GM12892 (cell line): ENCODE data around the gene SEC22C.
A peak's percentile ranks its signal among the peaks of the same experiment; 100 is the strongest.
"Not testable (repeated sequence)": the region's sequence is repeated elsewhere in the genome, so short reads cannot be mapped to it uniquely, and the experiment has no call there.

Experiments used
- DNase-seq: peaks from one replicate; pipeline ENCODE4 v3.0.0; 2011; ENCODE audit not compliant: insufficient read length
- FAIRE-seq: peaks from 2 replicates; lab custom pipeline; 2011; peaks lifted over from hg19 to GRCh38; lab: Jason Lieb, UNC
- POLR2A ChIP-seq: IDR thresholded peaks from 2 replicates; pipeline ENCODE4 v1.6.1; 2011; ENCODE audit warnings: low read depth, low read length, control low read depth
- POLR2AphosphoS5 ChIP-seq: IDR thresholded peaks from 2 replicates; pipeline ENCODE4 v1.6.1; 2011; ENCODE audit warnings: low read depth, low read length, control low read depth
- TAF1 ChIP-seq: IDR thresholded peaks from 2 replicates; pipeline ENCODE4 v1.6.1; 2011; ENCODE audit warnings: low read depth, mild to moderate bottlenecking, control low read depth, low read length, borderline replicate concordance

The SEC22C gene

DNA sequence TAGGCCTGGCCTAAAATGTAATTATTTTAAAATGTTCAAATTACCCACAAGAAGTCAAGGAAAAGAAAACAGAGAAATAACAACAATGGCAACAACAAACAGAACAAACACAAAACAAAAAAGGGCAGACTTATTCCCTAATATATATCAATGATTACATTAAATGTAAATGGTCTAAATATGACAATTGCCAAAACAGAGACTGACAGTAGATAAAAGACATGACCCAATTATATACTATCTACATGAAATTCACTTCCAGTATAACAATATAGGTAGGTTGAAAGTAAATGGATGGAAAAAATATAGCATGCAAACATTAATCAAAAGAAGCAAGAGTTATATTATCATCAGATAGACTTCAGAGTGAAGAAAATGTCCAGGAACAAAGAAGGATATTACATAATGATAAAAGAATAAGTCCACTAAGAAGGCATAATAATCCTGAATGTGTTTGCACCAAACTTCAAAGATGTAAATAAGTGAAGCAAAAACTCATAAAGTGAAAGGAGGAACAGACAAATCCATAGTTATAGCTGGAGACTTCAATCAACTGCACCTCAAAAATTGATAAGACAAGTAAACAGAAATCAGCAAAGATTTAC, 6.5 kb downstream of the SEC22C start:
- TF ChIP-seq POLR2A: no peak
- TF ChIP-seq TAF1: no peak
- TF ChIP-seq POLR2AphosphoS5: no peak
- no peak for DNase-seq
- no peak for FAIRE-seq

DNA sequence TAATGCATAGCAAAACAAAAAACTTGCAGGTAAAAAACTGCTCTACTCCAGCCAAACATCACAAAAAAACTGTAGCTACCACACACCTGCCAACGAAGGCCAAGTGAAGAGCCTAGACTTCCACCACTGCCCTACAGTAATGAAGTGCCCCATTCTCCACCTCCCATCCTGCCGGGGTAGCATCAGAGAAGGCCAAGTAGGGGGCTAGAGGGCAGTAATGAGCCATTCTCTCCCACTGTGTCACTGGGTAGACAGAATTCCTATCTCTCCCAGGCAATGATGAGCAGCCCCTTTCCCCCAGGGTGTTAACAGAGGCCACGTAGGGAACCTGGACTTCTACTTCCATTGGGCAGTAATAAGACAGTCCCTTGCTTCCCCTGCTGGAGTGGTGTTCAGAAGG, 9.5 kb downstream of the SEC22C start:
- FAIRE-seq (peak; percentile 5), DNase-seq (no peak)
- TF ChIP-seq POLR2AphosphoS5: no peak
- no peak for TF ChIP-seq POLR2A
- TF ChIP-seq TAF1: no peak

DNA sequence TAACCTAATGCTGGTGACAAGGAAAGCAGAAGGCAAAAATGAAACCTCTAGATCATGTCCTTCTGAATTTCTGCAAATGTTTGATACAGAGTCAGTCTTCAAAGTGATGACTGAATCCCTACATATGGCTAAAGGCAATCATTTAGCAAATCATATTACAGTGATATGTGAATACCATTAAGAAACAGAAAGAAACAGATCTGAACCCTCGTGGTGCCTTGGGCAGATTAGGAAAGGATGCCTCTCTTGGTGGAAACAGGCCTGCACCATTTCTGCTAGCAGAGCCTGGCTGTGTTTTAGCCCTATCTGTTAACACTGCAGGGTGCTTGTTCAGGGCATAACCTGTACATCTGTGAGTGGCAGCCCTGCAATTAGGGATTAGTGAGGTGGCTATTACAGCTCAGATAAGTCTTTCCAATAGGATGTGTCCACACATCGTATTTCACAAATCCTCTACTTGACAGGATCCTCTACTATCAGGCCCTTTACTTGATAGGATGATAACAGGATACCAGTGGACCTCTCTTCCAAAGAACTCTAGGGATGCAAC, 12.1 kb downstream of the SEC22C start:
- DNase-seq: no peak
- no peak for FAIRE-seq

DNA sequence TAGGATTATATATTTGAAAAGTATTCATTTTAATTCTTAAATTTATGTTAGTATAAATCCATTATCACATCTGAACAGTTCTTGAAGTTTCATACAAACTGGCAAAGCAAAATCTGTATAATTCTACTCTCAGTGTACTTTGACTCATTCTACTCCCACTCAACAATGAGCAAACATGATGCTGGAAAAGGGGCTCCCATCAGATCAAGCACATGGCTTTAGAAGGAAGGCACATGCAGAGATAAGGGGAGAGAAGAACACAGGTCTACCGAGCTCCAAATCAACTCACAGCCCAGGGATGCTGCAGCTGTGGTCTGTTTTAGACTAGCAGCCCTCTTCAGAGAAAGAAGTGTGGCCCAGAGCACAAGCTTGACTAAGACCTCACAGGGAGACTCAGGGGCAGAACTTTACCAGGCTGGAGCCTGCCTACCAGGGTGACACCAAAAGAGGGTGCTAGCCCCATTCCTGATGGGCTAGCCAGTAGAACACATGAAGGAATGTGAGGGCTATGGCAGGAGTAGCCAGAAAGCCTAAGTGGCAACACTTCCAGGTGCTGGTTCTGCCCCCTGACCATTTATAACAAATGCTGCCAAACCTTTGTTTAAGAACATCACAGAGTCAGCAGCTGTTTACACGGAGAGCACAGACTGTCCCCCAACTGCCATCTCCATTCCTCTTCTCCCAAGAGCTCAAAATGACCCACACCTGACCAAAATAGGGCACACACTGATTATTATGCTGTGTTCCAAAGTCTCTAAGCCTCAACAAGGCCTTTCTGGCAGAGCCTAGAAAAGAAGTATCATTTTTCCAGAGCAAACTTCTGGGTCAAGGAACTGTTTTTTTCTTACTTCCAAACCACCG, 19.5 kb downstream of the SEC22C start:
- FAIRE-seq: no peak
- TF ChIP-seq POLR2AphosphoS5 (no peak), POLR2A (no peak), TAF1 (no peak)
- DNase-seq: no peak

More for the DNA sequence above, 12.1 kb downstream of the SEC22C start:
- TF ChIP-seq POLR2AphosphoS5 (no peak), TAF1 (no peak), POLR2A (no peak)

DNA sequence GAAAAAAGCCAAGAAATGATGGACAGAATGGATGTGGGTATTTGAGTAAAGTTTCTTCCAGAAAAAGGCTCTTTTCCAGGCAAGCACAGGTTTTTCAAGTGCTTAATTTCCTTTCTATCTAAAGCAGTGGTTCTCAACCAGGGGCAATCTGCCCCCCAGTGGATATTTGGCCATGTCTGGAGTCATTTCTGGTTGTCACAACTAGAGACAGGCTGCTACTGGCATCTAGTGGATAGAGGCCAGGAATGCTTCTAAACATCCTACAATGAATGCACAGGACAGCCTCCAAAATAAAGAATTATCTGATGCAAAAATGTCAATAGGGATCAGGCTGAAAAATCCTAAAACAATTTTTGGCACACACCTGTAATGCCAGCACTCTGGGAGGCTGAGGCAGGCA, 23.9 kb downstream of the SEC22C start:
- no peak for DNase-seq
- TF ChIP-seq TAF1 (no peak), POLR2AphosphoS5 (no peak), POLR2A (no peak)
- FAIRE-seq: no peak

DNA sequence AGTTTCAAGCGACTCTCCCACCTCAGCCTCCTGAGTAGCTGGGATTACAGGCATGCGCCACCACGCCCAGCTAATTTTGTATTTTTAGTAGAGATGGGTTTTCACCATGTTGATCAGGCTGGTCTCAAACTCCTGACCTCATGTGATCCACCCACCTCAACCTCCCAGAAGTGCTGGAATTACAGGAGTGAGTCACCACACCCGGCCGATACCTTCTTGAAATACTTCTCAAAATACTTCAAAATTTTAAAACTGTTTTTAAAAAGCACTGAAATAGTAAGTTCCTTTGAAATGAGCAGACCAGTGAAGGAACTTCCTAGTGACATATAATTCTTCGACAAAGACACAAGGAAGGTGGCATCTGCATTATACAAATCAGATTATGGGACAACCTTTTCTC, 24.9 kb downstream of the SEC22C start:
- DNase-seq, FAIRE-seq: not testable (repeated sequence)

DNA sequence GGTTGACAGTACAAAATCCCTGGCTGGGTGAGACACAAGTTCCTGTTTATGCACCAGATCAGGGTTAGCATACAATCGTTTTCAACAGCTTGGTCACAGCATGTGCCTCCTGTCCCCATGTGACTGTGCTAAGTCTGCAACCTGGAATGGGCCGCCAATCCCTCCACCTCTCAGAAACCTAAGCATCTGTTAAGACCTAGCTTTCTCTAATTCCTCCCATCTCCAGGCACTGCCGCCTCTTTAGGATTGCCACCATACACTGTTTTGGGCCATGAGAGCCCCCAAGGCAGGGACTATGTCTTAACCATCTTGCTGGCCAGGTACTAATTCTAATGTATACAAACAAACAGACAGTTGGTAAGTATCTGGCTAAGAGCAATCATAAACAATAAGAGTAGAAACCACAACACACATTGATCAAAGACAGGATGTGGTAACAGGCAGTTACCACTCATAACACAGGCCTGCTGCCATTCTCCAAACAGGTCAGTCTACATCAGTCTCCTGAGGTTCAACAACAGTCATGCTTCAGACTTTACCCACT, 25.6 kb downstream of the SEC22C start:
- no peak for TF ChIP-seq POLR2A
- no peak for TF ChIP-seq POLR2AphosphoS5
- no peak for TF ChIP-seq TAF1
- FAIRE-seq: no peak
- no peak for DNase-seq

DNA sequence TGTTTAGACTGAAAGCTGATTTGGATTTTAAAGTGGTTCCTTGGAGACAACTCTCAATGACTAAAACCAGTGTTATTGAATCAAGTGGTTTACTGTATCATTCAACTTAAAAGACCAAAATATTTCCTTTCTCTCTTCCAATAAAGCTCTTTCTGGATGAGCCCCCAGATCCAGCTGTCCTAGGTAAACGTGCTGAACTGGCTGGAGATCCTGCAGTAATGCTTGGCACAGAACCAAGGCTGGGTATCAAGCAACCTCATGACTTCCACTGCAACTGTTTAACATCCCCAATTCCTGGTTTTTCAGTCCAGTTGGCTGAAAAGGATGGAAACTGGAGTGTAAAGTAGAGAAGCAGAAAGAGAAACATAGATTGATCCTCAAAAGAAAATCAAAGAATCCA, 28.9 kb downstream of the SEC22C start:
- TF ChIP-seq TAF1 (no peak), POLR2AphosphoS5 (no peak), POLR2A (no peak)
- DNase-seq (no peak), FAIRE-seq (no peak)

DNA sequence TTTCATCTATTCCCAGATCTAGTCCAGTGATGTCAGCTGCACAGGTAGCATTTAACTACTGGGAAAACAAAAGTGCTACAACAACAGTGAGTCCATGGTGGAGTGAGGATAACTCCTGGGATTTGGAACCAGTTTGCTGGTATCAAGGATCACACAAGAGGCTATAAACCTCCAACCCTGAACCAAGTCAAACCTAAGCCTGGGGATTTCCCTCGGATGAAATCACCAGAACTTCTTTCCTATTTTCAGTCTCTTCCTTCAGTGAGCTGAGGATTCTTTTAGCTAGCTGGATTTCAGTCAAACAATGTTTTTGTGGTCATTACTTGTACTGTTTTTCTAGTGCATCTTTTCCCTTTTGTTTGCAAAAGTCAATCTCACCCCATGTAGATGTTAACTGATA, 31.5 kb downstream of the SEC22C start:
- FAIRE-seq (no peak), DNase-seq (no peak)
- no peak for TF ChIP-seq POLR2A
- TF ChIP-seq POLR2AphosphoS5: no peak
- no peak for TF ChIP-seq TAF1

DNA sequence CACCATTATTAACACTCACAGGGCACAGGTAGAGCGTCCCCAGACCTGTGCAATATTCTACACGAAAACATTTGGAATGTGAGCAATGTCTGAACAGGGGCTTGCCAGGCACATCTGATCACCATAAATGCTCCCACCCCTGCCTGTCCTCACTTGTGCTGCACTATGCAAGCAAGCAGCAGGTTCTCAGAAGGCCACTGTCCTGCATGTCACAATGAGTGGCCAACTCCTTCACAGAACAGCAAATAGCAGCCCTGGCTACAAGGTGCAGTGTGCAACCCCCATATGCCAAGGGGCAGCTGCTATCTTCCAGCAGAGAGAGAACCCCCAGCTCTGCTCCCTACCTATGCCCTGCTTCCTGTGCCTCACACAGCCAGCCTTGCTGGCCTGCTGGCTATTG, 32.6 kb downstream of the SEC22C start:
- no peak for TF ChIP-seq TAF1
- TF ChIP-seq POLR2AphosphoS5: no peak; the same call in 1 of the 2 replicates
- TF ChIP-seq POLR2A: no peak
- DNase-seq (no peak), FAIRE-seq (no peak)

DNA sequence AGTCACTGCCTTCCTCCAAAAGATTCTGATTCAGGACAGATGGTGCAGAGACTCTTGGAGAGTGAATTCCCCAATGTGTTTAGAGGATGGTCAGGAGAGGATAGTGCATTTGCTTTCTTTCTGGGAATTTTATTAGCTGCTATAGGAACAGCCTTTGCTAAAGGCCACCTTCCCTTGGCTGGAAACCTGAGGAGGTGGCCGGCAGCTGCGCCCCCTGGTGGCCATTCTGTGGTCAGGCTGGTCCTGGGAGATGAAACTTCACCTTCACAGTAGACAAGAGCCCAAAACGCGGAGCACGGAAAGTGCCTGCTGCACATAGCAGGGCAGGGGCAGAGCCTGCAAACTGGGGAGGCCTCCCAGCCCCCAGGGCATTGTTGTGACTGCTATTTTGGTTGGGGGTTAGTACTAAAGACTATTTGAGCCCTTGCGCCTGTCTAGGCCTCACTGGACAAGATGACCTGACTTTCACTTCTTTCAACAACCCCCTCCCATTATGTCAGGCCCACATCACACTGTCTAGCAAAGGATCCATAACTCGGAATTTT, 34.3 kb downstream of the SEC22C start:
- DNase-seq: no peak

More for the DNA sequence above, 34.3 kb downstream of the SEC22C start:
- TF ChIP-seq TAF1 (no peak), POLR2AphosphoS5 (no peak), POLR2A (no peak)
- peak; percentile 79 for FAIRE-seq
